ENCODE data around the gene CDK5R1.
"Not testable (repeated sequence)": the region's sequence is repeated elsewhere in the genome, so short reads cannot be mapped to it uniquely, and the experiment has no call there.

Gene CDK5R1

DNA sequence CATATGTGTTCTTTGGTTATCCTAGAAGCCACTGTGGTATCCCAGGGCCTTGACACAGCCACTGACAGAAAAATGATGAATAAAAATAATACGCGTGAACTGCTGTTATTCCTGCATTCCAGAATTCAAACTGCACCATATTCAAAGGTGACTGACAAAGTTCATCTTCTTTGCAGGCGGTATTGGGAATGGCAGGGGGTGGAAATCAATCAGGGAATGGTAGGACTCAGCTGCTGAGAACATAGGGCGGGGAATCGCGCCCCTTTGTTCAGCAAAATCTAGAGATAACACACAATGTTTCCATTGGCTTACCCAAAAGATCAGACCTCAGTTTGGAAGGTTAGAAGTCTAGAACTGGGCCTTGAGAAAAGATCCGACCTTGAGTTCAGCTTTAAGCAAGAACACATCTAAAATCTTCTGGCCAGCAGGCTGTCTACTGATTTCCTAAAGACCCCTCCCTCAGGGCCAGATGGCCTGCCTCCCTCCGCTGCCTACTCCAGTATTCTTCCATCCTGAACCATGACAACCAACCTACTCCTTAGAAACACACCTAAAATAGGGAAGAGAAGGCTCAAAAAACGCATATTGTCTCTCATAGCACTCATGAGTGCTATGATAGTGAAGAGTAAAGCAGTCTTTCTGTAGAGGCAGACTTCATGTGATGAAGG lies 34.1 kb downstream of the CDK5R1 start:
- no peaks in the 10 kb centered on the region for H3K36me3 Mint-ChIP-seq (ENCODE audit: low read depth)
- TF ChIP-seq CTCF (IDR thresholded peaks at IDR 0.05; ENCODE audit: unreplicated experiment in 3 of 3): no peak
- H3K9me3 Mint-ChIP-seq: no peaks in the 10 kb centered on the region
- H3K27me3 Mint-ChIP-seq (ENCODE audit: low read depth): peaks cover 5% of the 10 kb centered on the region
- H3K27ac Mint-ChIP-seq: peak overlapping the region; percentile 77 to 93 (median 80)
- H3K4me3 Mint-ChIP-seq: peak overlapping the region; percentile 75 to 88 (median 84)
- peaks cover 62% of the 10 kb centered on the region for H3K4me1 Mint-ChIP-seq

GRCh38 chr17:32523017-32523680 lies 36.4 kb downstream of the CDK5R1 start:
- no peaks in the 10 kb centered on the region for H3K36me3 Mint-ChIP-seq (ENCODE audit: low read depth)
- no peak overlapping the region for H3K27ac Mint-ChIP-seq
- peaks cover 5% of the 10 kb centered on the region for H3K27me3 Mint-ChIP-seq (ENCODE audit: low read depth)
- H3K4me1 Mint-ChIP-seq: peaks cover 48% of the 10 kb centered on the region
- H3K4me3 Mint-ChIP-seq: no peak overlapping the region
- TF ChIP-seq CTCF (IDR thresholded peaks at IDR 0.05; ENCODE audit: unreplicated experiment in 3 of 3): no peak
- H3K9me3 Mint-ChIP-seq: no peaks in the 10 kb centered on the region

GRCh38 chr17:32523827-32524552 lies 37.2 kb downstream of the CDK5R1 start:
- Mint-ChIP-seq H3K9me3 (no peaks in the 10 kb centered on the region), H3K4me1 (peaks cover 48% of the 10 kb centered on the region), H3K27ac (no peak overlapping the region), H3K36me3 (ENCODE audit: low read depth) (peaks cover 4% of the 10 kb centered on the region), H3K4me3 (no peak overlapping the region), H3K27me3 (ENCODE audit: low read depth) (peaks cover 5% of the 10 kb centered on the region)
- TF ChIP-seq CTCF (IDR thresholded peaks at IDR 0.05; ENCODE audit: unreplicated experiment in 3 of 3): no peak

GRCh38 chr17:32524553-32524880 lies 37.7 kb downstream of the CDK5R1 start:
- not testable (repeated sequence) for H3K36me3 Mint-ChIP-seq (ENCODE audit: low read depth); H3K27ac Mint-ChIP-seq; H3K27me3 Mint-ChIP-seq (ENCODE audit: low read depth); H3K4me3 Mint-ChIP-seq; H3K9me3 Mint-ChIP-seq
- H3K4me1 Mint-ChIP-seq: peaks cover 47% of the 10 kb centered on the region

- peak overlapping the region in 2 of 3 experiments; percentile 13 to 76 for H3K27ac Mint-ChIP-seq
- H3K36me3 Mint-ChIP-seq (ENCODE audit: low read depth): peaks cover 4% of the 10 kb centered on the region
- H3K4me1 Mint-ChIP-seq: peaks cover 41% of the 10 kb centered on the region
- H3K4me3 Mint-ChIP-seq: peak overlapping the region in 1 of 3 experiments; percentile 31
- H3K9me3 Mint-ChIP-seq: no peaks in the 10 kb centered on the region
- peaks cover 5% of the 10 kb centered on the region for H3K27me3 Mint-ChIP-seq (ENCODE audit: low read depth)
- TF ChIP-seq CTCF (IDR thresholded peaks at IDR 0.05; ENCODE audit: unreplicated experiment in 3 of 3): no peak
Observed at GRCh38 chr17:32525122-32525521, 38.3 kb downstream of the CDK5R1 start.

GRCh38 chr17:32527146-32527545 lies 40.4 kb downstream of the CDK5R1 start:
- H3K27ac Mint-ChIP-seq: no peak overlapping the region
- no peak overlapping the region for H3K4me3 Mint-ChIP-seq
- H3K4me1 Mint-ChIP-seq: peaks cover 29% of the 10 kb centered on the region
- H3K36me3 Mint-ChIP-seq (ENCODE audit: low read depth): peaks cover 4% of the 10 kb centered on the region
- H3K27me3 Mint-ChIP-seq (ENCODE audit: low read depth): no peaks in the 10 kb centered on the region
- H3K9me3 Mint-ChIP-seq: no peaks in the 10 kb centered on the region
- TF ChIP-seq CTCF (IDR thresholded peaks at IDR 0.05; ENCODE audit: unreplicated experiment in 3 of 3): no peak
